ENCODE data around the gene YAP1.

- TF ChIP-seq POLR2AphosphoS5 (IDR thresholded peaks at IDR 0.05) (no peak), POLR2A (IDR thresholded peaks at IDR 0.05) (no peak)
- TF ChIP-seq, protein P1, sequence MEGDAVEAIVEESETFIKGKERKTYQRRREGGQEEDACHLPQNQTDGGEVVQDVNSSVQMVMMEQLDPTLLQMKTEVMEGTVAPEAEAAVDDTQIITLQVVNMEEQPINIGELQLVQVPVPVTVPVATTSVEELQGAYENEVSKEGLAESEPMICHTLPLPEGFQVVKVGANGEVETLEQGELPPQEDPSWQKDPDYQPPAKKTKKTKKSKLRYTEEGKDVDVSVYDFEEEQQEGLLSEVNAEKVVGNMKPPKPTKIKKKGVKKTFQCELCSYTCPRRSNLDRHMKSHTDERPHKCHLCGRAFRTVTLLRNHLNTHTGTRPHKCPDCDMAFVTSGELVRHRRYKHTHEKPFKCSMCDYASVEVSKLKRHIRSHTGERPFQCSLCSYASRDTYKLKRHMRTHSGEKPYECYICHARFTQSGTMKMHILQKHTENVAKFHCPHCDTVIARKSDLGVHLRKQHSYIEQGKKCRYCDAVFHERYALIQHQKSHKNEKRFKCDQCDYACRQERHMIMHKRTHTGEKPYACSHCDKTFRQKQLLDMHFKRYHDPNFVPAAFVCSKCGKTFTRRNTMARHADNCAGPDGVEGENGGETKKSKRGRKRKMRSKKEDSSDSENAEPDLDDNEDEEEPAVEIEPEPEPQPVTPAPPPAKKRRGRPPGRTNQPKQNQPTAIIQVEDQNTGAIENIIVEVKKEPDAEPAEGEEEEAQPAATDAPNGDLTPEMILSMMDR (IDR thresholded peaks at IDR 0.05): no peak
Observed at GRCh38 chr11:102172127-102172848, 62.0 kb downstream of the YAP1 start.
